Activated gamma-delta T cell treated with anti-CD3 and anti-CD28 coated beads, Interleukin-2, amount 50 U/mL, for 16 hours (primary cell): Measurements from ENCODE around the gene KSR1.
A peak's percentile ranks its signal among the peaks of the same experiment; 100 is the strongest.
"Not testable (repeated sequence)": the region's sequence is repeated elsewhere in the genome, so short reads cannot be mapped to it uniquely, and the experiment has no call there.

Source experiments
- DNase-seq: peaks from one replicate; pipeline ENCODE4 v3.0.0-alpha.2; 2020; ENCODE audit warnings: low read depth

Gene KSR1

DNA sequence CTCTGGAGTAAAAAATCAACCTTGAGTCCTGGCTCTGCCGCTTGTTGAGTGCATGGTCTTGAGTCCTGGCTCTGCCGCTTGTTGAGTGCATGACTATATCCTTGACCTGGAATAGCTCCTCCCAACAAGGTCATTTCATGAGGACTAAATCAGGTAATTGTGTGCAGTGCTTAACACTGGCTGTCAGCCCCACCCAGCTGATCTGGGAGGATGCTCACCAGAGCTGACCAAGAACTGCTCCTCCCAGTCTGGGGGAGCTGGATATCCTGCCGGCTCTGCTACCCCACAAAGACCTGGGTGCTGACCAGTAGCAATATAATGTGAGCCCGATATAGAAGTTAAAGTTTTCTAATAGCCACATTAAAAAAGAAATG lies 154.0 kb downstream of the KSR1 start:
- DNase-seq: no peak

DNA sequence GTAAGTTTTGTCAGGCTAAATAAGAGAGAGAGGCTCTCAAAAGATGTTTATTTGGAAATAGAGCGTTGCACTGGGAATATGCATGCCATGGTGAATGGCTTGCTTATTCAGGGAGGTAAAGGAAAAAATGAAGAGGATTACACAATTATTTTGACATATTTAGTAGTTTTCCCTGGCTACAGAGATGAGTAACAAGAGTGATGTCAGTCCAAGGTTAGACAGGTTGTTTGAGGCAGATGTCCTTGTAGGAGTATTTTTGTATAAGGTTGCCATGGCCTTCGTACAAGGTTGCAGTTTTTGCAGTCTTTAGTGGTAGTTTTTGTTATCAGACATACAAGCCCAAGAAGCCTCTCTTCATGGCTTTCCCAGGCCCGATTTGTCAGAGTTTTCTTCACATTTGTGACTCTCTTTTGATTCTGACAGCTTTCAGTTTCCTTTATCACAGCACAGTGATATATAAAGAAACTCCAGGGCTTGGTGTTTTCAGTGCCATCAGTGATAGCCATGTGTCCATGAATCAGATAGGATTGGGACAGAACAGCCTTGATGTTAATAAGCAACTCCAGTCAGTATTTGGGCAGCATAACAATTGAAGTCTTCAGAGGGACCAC lies 156.0 kb downstream of the KSR1 start:
- DNase-seq: no peak

DNA sequence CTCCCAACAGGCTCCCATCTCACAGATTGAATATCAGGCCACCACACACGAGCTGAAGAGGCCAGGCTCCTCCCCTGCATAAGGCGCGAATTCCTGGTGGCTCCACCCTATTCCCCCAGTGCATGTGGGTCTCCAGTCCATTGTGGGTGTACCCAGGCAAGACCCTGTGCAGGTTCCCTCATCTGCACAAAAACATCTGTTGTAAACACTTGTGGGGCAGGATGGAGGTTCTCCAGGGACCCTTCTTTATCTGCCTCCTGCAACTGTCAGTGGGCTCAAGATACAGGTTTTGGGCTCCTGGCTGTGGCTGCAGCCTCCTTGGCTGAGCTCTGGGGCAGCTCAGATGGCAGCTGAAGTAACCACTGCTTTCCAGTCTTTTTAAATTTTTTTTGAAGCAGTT lies 157.2 kb downstream of the KSR1 start:
- no peak for DNase-seq

DNA sequence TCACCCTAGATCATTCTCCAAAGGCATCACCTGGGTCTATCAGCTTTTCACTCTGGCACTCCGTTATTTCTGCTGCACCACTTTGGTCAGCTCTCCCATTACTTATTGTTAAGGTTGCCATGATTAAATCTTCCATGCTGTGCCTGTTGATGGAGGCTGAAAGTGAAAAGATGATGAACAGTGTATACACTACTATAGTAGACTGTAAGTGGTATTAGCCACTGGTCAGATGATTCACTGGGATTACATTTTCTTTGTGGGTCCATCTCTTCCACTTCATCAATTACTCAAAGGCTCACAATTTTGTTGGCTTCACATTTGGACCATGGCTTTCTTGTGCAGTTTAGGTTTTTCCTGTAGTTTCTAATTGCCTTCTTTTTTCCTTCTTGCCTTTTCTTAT lies 158.9 kb downstream of the KSR1 start:
- no peak for DNase-seq

DNA sequence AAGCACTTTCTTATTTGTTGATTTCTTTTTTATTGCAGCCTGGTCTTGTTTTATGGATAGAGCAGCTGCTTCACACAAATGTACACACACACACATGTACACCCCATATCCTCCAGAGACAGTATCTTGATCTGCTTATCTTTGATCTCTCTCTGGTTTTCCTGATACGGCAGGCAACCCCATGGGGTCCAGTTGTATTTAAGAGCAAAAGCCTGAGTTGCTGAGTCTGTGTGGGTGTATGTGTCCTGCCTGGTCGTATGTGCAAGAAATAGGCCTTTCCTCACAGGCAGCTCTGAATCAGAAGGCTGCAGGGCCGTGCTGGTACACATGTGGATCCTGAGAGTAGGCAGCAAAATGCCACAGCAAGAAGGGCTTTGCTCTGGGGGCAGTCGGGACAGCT lies 160.2 kb downstream of the KSR1 start:
- no peak for DNase-seq

DNA sequence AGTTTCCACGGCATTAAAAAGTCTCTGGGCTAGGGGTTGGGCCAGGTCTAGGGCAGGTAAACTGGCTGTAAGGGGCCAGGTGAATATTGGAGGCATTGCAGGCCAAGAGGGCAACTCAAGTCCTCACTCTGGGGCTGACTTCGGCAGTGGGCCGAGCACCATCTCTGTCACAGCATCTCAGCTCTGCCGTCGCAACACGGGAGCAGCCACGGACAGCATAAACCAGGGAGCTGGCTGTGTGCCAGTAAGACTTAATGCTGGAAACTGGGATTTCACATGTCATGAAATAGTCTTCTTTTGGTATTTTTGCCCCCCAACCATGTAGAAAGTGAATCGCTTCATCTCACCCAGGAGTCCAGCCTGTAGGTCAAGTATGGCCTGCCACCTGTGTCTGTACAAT lies 162.2 kb downstream of the KSR1 start:
- no peak for DNase-seq

DNA sequence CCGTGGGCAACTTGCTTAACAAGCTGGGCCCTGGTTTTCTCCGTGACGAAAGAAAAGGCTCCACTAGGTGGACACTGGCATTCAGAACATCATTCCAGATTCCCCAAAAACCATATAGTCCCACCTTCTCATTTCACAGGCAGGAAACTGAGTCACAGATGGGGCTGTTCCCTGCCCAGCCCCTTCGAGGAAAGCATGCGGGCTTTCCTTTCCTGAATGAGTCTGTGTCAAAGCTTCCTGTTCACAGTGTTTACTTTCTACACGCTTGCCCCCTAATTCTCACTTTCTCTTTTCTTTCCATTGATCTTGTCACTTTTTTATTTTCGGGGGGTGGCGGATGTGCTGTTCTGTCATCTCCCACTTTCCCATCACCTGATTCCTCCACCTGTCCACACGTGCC lies 164.5 kb downstream of the KSR1 start:
- no peak for DNase-seq

DNA sequence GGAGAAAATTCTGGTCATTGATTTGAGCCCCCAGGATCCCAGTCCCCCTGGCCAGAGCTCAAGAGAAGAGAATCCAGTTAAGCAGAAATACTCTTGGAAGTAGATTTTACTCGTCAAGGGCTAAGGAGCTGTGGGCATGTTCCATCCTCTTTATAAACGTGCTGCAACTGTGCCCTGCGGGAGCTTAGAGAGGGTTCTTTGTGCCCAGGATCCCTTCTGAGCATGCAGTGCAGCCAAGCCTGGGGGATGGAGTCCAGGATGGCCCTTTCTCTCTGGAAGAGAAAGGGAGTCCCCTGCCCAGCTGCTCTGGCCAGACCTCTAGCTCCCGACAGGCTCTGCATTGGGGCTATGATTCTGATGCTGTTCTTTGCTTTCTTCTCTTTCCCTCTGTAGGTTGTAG lies 165.3 kb downstream of the KSR1 start:
- DNase-seq: no peak

DNA sequence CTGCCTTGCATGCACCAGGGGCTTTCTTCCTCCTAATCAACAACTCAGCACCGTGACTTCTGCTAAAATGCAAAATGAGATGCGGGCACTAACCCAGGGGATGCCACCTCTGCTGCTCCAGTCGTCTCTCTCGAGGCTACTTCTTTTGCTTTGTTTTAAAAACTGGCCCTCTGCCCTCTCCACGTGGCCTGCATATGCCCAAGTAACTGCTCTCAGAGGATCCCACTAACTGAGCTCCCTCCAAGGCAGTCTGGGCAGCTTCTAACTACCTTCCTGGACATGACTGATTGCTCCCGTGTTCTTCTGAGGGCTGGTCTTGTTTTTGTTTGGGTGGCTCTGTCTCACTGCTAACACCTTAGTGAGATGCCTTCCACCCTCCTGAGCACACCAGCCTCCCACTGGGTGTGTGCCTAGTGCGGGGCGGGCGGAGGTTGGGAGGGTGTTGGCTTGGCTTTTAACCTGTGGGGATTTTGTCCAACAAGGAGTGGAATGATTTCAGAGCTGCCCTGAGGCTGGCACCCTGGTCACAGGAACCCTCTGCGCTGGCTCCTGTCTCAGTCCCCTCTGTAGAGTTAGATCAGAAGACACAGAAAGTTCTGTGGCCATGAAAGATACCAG lies 165.8 kb downstream of the KSR1 start:
- DNase-seq: no peak

DNA sequence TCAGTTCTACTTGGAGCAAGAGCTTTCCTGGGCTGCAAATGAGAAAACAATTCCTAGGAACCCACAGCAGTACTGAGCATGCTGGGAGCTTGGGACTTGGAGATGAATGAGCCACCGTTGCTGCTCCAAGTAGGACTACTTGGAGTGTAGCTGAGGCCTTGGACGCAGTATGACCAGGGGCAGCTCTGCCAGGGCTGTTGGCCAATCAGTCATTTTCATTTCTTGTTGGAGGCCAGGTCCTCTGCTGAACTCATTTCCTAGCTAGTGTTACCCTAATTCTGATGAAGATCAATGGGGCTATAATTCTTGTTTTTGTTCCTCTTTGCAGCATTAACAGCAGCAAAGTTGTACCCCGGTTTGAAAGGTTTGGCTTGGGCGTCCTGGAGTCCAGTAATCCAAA lies 166.7 kb downstream of the KSR1 start:
- no peak for DNase-seq

DNA sequence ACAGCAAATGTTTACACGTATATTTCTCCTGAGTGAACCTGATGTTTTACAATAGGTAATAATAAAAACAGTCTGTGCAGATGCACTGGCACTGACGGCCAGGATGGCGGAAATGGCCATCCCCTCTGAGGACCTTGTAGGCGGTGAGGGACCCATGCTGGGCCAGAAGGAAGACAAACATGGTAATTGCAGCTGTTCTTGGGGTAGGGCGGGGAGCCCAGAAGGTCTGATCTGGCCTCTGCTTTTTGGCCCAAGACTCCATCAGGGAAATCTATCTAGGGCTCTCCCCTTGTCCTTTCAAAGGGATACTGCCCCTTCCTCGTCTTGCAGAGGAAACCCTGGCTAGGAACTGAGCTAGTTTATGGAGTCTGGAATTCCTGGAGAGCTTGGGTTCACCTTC lies 167.4 kb downstream of the KSR1 start:
- DNase-seq: no peak

DNA sequence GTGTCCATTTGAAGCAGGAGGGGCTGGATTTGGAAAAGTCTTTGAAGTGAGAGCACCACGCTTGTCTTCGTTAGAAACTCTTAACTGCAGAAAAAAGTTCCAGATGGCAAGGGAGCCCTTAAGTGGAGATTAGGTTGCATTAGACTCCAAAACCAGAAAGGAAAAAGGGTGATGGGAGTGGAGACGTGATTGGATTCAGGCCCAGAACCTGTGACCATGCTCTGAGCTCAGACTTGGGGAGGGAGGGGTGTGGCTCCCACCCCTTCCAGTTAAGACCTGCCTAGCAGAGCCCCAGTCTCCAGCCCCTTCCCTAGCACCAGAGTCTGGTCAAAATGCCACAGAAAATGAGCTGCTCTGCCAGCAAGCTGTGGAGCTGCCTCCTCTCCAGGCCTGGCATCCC lies 168.3 kb downstream of the KSR1 start:
- no peak for DNase-seq

DNA sequence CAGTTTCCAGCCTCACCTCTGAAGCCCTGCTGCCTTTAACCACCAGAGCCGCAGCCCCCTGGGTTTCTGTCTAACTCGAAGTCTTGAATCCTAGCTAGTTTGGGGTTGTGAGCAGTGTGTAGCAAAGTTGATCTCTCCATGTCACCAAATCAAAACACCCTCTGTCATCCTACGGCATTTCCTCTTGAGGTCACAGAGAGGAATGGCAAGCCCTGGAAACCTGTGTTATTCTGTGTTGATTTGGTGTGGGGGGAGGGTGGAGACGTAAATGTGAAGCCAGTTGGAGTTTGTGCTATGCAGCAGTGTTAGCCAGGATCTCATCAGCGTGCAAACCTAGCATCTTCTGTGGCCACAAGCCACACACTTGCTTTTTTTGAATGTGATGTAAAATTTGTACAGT lies 169.6 kb downstream of the KSR1 start:
- no peak for DNase-seq

DNA sequence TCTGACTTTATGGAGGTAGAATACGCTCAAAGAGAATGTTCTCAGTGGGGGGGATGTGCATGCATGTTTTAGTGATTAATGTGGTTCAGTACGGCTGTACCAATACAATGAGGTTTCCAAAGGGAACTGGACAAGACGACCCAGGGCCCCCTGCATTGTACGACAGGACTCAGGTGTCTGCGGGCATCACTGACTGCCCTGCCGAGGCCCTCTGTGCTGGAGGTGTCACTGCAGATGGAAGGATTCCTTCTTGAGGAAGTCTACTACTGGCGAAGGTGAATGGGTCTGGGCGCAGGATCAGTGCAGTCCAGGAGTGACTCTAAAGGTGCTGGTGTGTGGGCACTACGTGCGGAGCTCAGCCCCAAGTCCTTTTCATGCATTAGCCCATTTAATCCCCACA lies 171.3 kb downstream of the KSR1 start:
- no peak for DNase-seq

DNA sequence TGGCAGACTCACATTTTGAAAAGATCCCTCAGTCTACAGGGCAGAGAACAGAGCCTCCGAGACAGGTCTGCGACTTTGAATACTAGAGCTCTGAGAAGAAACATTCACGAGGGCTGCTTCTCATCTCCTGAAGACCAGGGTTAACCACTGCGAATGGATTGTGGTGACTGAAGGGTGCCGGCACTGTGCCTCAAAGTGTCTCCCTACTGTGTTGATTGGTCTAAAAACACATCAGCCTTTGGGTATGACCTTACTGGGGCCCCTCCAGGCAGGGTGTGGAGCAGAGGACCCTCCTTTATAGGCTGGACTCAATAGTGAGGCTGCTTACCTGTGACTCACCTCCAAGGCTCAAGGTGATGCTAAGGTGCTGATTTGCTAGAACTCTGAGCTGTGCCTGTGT lies 172.1 kb downstream of the KSR1 start:
- DNase-seq: no peak

DNA sequence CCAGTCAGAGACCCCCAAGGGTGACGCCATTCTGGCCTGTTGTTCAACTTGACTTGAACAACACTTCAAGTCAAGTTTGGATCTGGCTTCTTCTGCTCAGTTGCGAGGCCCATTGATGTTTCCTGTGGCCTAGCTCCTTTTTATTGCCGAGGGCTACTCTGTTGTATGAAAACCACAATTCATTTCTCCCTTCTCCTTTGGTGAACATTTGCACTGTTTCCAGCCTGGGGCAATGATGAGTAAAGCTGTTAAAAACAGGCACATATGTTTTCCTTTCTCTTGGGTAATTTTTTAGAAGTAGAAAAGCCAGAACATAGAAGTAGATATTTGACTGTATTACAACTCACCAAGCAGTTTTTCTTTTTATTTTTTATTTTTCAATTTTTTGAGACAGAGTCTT lies 173.0 kb downstream of the KSR1 start:
- DNase-seq: not testable (repeated sequence)

DNA sequence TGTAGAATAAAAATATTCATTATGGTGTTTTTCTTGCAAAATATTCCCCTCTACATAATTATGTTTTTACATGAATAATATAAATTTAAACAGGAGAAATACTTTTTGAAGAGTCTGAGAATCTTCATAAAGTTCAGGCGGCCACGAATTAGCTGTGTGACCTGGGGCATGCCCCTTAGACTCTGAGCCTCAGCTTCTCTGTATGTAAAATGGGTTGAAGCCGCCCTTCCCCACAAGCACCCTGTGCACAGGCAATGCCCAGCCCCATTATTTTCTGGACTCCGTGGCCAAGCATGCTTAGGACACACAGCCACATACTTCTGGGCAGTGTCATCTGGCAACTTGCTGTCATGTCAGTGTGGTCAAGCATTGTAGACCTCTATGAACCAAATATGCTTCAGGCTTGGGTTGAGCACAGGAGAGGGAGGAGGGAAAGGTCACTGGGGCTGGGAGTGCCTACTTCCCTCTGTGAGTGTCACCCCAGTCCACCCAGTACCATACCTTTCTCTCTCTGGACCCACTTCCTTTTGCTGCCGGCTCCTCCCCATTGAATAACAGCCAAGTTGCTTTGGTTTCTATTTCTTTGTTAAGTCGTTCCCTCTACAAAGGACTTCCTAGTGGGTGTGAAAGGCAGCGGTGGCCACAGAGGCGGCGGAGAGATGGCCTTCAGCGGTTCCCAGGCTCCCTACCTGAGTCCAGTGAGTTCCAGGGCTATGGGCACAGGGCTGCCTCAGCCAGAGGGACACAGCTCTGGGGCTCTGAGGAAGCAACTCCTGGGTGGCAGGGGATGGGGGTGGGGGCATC lies 174.6 kb downstream of the KSR1 start, which contains the start of gene LGALS9:
Gene LGALS9, plus strand, starts transcription at position 582 of the 804 bp plus-strand sequence. Its CDS starts 78 bp downstream, at position 660.
- peak; percentile 10 for DNase-seq

DNA sequence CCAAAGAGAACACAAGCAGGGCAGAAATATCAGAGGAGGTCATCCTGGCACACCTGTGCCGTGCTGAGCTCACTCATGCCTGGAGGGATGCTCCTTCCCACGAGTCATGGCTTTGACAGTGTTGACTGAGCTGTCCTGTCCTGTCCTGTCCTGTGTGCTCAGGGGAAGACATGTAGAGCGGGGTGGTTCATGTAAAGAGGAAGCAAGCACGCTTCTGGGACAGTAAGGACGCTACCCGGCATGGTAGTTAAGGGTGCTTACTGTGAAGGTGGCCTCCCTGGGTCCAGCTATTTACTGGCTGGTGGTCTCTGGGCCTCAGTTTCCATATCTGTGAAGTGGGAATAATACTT lies 175.1 kb downstream of the KSR1 start:
- no peak for DNase-seq

DNA sequence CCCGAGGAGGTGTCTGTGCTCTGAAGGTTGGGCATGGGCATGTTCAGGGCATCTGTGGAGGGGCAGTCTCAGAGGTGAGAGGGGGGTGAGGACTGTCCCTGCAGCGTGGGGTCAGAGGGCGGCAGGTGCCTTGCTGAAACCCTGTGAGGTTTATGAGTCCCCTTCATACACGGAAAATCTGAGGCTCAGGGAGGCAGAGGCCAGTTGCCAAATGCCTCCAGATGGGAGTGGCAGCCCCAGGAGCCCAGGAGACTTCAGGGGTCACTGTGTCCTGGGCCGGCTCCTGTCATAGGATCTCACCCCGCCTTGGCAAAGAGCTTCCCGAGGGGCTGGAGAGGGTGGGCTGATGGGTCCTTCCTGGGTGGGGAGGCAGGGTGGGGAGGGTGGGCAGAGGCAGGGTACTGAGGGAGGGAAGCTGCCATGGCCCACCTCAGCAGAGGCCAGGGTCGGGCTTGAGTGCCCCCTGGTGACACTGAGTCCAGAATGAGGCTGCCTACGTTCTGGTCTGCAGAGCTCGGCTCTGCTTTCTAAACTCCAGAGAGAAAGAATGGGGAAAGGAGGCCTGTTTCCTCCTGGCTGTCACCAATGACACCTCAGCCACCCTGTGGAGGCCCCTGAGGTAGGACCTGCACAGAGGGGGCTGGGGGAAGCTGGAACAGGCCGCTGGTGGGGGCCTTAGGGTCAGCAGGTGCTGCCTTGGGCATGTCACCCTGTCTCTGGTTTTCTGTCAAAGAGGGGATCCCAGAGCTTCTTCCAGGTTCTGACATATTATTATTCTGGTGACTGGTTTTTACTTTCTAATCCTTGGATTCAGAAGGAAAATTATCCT lies 175.9 kb downstream of the KSR1 start:
- DNase-seq: no peak

DNA sequence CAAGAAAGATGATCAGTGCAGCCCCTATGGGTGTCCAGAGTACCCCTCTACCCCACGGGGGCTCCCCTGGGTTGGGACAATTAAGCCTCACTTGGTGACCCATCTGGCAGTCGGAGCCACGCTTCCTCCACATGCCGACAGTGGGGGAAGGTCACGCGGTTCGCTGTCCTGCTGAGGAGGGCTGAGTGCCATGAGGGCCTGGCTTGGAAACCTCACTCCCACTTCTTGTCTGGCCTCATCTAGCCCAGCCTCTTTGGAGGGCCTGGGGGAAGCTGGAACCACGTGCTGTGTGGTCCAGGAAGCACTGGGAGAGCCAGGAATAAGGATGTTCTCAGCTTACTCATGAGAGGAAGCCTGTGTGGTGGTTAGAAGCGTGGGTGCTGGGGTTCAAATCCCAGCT lies 176.5 kb downstream of the KSR1 start:
- DNase-seq: not testable (repeated sequence)

DNA sequence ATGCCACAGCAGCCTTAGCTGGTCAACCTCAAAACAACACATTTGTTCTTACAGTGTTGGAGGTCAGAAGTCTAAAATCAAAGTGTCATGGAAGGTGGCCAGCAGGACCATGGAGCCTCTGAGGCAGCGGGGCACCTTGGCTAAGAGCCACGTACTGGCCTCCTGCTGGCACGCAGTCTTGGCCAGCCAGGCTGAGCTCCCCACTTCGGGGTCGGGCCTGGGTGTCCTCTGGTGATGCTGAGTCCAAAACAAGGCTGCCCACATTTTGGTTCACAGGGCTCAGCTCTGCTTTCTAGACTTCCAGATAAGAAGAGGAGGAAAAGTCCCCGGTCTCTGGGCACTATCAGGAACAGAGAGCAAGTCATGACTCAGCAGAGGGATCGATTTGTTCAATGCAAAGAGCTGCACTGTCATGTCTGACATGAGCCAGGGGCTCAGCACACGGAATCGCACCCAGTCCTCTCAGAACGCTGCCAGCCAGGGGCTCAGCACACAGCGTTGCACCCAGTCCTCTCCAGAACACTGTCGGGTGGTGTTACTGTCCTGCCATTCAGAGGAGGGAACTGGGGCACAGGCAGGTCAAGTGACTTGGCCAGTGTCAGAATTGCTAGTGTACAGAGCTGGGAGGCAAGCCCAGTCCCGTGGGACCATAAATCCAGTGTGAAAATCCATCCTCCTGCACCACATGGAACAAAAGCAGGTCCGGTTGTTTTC lies 177.2 kb downstream of the KSR1 start:
- no peak for DNase-seq

DNA sequence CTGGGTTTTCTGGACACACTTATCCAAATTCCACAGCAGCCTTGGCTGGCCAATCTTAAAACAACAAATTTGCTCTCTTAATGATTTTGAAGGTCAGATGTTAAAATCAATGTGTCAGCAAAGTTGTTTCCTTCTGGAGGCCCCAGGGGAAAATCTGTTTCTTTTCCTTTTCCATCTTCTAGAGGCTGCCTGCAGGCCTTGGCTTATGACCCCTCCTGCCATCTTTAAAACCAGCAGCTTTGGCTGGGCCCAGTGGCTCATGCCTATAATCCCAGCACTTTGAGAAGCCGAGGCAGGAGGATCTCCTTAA lies 177.7 kb downstream of the KSR1 start:
- DNase-seq: no peak
